Activated CD4-positive, alpha-beta memory T cell treated with anti-CD3 and anti-CD28 coated beads, Interleukin-2, amount 10 ng/mL, durations not matched to agents 7 days and 5 days (primary cell): ENCODE measurements around the gene RRP12. TPM values are rescaled to one million over a fixed set of nuclear protein-coding genes. Genes with fewer than 3 reads are reported as not detected.

Source experiments
- CTCF ChIA-PET: fragments of 350-600 bp; sonication (Branson Sonifier 250); formaldehyde crosslinking; loops from one replicate; lab custom pipeline; 2021; ENCODE audit warnings: antibody characterized with exemption, inconsistent platforms; lab: Charles Lee
- POLR2A ChIA-PET: fragments of 350-600 bp; sonication (Branson Sonifier 250); formaldehyde crosslinking; loops from one replicate; lab custom pipeline; 2021; ENCODE audit warnings: antibody characterized with exemption; lab: Charles Lee
- DNase-seq: peaks from one replicate; pipeline ENCODE4 v3.0.0-alpha.2; 2020
- H3K27ac Mint-ChIP-seq: one replicate; pipeline ENCODE4 v1.8.0; 2021; ENCODE audit warnings: mild to moderate bottlenecking, mixed read lengths
- H3K27me3 Mint-ChIP-seq: one replicate; pipeline ENCODE4 v1.8.0; 2021; ENCODE audit warnings: mixed read lengths
- H3K36me3 Mint-ChIP-seq: one replicate; pipeline ENCODE4 v1.8.0; 2021; ENCODE audit warnings: low read depth, mixed read lengths
- H3K4me1 Mint-ChIP-seq: one replicate; pipeline ENCODE4 v1.8.0; 2021; ENCODE audit warnings: mixed read lengths
- H3K4me3 Mint-ChIP-seq: one replicate; pipeline ENCODE4 v1.8.0; 2021; ENCODE audit warnings: mild to moderate bottlenecking, mixed read lengths
- H3K9me3 Mint-ChIP-seq: one replicate; pipeline ENCODE4 v1.8.0; 2021; ENCODE audit warnings: mixed read lengths
- total RNA-seq, 2 experiments: library from RNA; stranded (reverse); gene quantifications; one replicate each; pipeline ENCODE4 v1.2.3, GENCODE V29; 2021

Gene RRP12
- total RNA-seq, 2 experiments from 2014 or later = 16.2 to 18.1 TPM

- Mint-ChIP-seq H3K4me1 (no peaks in the 10 kb centered on the region), H3K9me3 (no peaks in the 10 kb centered on the region), H3K27me3 (peaks cover 7% of the 10 kb centered on the region), H3K27ac (no peak overlapping the region), H3K4me3 (no peak overlapping the region), H3K36me3 (no peaks in the 10 kb centered on the region)
- CTCF ChIA-PET = no interaction called here
- no peak for DNase-seq
- POLR2A ChIA-PET = interaction anchor here (0.6 kb wide), 1 partner anchor 1152 kb away, joined by 3 read pairs; no protein-coding TSS in a partner anchor
These were observed 90.0 kb downstream of the RRP12 start for GRCh38 chr10:97311111-97311626.

GRCh38 chr10:97307866-97308780 is 93.0 kb downstream of the RRP12 start:
- ChIA-PET POLR2A (interaction anchor here (1.0 kb wide), 1 partner anchor 11 kb away, joined by 3 read pairs; the partner anchor contains the start of gene FRAT1), CTCF (interaction anchor here (1.1 kb wide), 1 partner anchor 26 kb away, joined by 3 read pairs; the partner anchor contains the start of gene FRAT2)
- Mint-ChIP-seq H3K36me3 (no peaks in the 10 kb centered on the region), H3K4me1 (no peaks in the 10 kb centered on the region), H3K27ac (no peak overlapping the region), H3K4me3 (no peak overlapping the region), H3K27me3 (peaks cover 7% of the 10 kb centered on the region), H3K9me3 (no peaks in the 10 kb centered on the region)
- DNase-seq = no peak

- Mint-ChIP-seq H3K9me3 (no peaks in the 10 kb centered on the region), H3K27me3 (peaks cover 7% of the 10 kb centered on the region), H3K4me1 (no peaks in the 10 kb centered on the region), H3K27ac (no peak overlapping the region), H3K36me3 (no peaks in the 10 kb centered on the region), H3K4me3 (no peak overlapping the region)
- ChIA-PET CTCF (interaction anchor here (1.1 kb wide), 1 partner anchor 27 kb away, joined by 3 read pairs; the partner anchor contains the start of gene FRAT2), POLR2A (interaction anchor here (1.0 kb wide), 1 partner anchor 11 kb away, joined by 3 read pairs; the partner anchor contains the start of gene FRAT1)
- DNase-seq = no peak
These were observed 93.7 kb downstream of the RRP12 start for GRCh38 chr10:97307441-97307840.

Other genes starting within 250 kb of the RRP12 start
- gene SLIT1, start 215.4 kb downstream of the RRP12 start, total RNA-seq = under 1 TPM; 0.30 to 0.35 TPM
- gene ARHGAP19, start 108.7 kb downstream of the RRP12 start, total RNA-seq = 10 to 100 TPM; 47.0 to 54.4 TPM
- 1 to 10 TPM; 6.9 to 7.6 TPM for gene FRAT1, start 82.1 kb downstream of the RRP12 start, total RNA-seq
- gene FRAT2, start 66.6 kb downstream of the RRP12 start, total RNA-seq = 10 to 100 TPM; 11.1 to 11.5 TPM
- gene PGAM1, start 24.9 kb upstream of the RRP12 start, total RNA-seq = 100 to 1,000 TPM; 509 to 514 TPM
- 10 to 100 TPM; 49.3 to 49.8 TPM for gene EXOSC1, start 44.7 kb upstream of the RRP12 start, total RNA-seq
- 10 to 100 TPM; 33.9 to 35.7 TPM for gene ZDHHC16, start 44.8 kb upstream of the RRP12 start, total RNA-seq
- 10 to 100 TPM; 60.6 to 66.3 TPM for gene MMS19, start 97.1 kb upstream of the RRP12 start, total RNA-seq
- gene UBTD1, start 97.6 kb upstream of the RRP12 start, total RNA-seq = 1 to 10 TPM; 1.4 to 1.6 TPM
- gene ANKRD2, start 171.4 kb upstream of the RRP12 start, total RNA-seq = under 1 TPM in 1 of 2 experiments, not detected in 1; 0.15 TPM
- gene HOGA1, start 183.0 kb upstream of the RRP12 start, total RNA-seq = not detected
- not detected for gene C10orf62, start 188.4 kb upstream of the RRP12 start, total RNA-seq
- 1 to 10 TPM; 2.6 to 4.3 TPM for gene MORN4, start 232.2 kb upstream of the RRP12 start, total RNA-seq
- gene PI4K2A, start 239.3 kb upstream of the RRP12 start, total RNA-seq = 10 to 100 TPM; 13.3 TPM